ENCODE results near the gene RGS16.

The RGS16 gene

DNA sequence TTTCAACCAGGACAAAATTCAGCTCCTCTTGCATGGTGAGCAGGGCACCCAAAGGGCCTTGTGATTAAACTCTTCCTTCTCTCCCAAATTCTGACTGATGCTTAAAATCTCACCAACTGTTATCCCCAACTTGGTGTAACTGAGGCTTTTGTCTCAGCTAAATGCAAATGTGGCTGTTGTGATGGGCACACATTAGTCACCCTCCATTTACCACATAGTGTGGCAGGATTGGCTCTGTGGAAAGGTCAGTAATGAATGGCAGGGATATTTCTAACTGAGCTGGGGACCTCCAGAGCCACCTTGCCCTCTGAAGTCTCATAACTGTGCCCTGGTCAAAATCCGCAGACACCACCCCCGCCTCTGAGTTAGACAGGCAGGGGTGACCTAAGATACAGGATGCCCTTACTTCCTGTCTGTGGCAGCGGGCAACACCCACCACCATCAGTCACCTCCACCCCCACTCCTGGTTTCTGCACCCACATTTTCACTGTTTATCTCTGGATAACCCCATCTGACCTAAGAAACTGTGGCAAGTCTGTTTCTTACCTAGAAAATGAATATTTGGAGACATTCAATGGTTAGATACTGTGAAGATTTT, 25.4 kb upstream of the RGS16 start:
- DNase-seq (ENCODE audit: low read depth in 2 of 2): peak in 1 of 2 donors; percentile 24

DNA sequence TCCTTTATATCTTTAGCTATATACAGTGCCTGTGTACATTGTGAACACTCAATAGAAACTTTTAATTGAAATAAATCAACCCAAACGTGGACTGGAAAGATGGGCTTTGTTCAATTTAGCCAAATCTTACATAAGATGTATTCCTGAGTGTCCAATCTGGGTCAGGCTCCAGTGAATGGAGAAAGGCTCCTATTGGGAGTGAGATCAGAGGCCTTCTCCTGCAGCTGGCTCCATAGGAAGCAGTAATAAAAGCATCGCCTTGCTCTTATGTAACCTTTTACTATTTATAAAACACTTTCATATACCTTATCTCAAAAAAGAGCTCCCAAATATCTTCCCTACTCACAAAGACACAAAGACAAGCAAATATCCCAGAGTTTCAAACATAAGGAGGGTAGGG, 24.9 kb upstream of the RGS16 start:
- DNase-seq (ENCODE audit: low read depth in 2 of 2): no peak

DNA sequence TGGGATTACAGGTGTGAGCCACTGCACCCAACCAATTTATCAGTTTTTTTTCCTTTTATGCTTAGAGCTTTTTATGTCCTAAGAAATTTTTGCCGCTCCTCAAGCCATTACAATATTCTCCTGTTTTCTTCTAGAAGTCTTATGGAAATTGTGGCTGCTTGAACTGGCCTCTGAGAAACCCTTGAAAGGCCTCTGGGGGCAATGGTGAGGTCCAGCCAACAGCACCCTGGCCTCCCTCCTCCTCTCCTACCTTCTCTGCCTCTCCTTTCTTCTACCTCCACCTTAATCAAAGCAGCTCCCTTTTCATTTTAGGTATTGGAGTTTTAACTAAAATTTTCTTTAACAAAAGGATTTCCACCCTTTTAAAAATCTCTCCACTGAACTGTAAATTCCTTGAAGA, 24.5 kb upstream of the RGS16 start:
- DNase-seq (ENCODE audit: low read depth in 2 of 2): no peak

DNA sequence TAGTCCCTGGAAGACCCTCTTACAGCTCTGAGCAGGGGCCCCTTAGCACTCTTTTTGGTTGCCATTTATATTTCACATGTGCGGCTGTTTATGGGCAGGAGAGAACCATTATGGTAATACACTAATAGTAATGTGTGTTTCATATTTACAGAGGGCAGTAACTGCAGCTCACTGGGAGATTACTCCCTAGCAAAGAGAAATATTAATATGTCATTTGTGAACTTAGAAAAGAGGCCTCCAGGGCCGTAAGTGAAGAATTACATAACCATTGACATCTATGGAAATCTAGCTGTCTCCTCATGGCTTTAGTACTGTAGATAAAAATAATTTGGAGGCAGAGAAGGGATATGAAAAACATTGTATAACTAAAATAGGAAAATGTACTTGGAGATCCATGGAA, 23.4 kb upstream of the RGS16 start:
- DNase-seq (ENCODE audit: low read depth in 2 of 2): no peak

DNA sequence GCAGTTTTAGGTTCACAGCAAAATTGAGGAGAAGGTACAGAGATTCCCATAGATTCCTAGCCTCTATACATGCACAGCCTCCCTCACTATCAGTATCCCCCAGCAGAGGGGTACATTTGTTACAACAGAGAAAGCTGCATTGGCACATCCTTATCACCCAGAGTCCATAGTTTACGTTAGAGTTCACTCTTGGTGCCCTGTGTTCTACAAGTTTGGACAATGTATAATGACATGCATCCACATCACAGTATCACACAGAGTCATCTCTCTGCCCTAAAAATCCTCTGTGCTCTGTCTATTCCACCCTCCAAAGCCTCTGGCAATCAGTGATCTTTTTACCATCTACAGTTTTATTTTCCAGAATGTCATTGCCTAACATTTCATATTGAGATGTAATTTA, 22.3 kb upstream of the RGS16 start:
- DNase-seq (ENCODE audit: low read depth in 2 of 2): no peak

GRCh38 chr1:182625719-182626504, 21.7 kb upstream of the RGS16 start:
- no peak for DNase-seq (ENCODE audit: low read depth in 2 of 2)

- no peak for DNase-seq (ENCODE audit: low read depth in 2 of 2)
These were observed 20.8 kb upstream of the RGS16 start for GRCh38 chr1:182625024-182625423.

- no peak for DNase-seq (ENCODE audit: low read depth in 2 of 2)
These were observed 20.4 kb upstream of the RGS16 start for GRCh38 chr1:182624577-182624976.

DNA sequence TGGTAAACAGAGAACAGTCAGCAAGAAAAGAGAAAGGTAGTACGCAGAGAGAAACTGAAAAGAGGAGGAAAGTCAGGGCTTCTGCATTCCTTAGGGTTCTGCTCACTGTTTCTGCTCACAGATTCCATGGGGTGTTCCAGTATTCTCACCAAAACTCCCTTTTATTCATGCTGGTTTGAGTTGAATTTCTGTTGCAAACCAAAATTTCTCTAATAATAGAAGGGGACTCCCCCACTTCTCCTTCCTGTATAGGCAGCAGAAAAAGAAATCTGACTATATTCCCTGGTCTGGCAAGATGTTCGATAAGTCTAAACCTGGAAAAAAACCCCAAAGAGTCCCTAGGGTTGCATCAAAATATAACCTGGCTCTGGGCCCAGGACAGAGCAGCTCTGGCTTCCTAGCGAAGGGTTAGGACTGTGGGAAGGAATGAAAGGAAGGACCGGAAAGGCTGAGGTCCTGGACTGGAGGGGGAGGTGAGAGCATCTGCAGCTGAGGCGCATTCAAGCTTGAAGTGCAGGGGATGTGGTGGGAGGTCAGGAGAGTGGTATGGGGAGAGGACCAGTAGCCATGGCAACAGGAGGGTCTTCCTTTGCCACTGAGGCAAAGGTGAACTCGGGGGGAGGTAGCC, 18.8 kb upstream of the RGS16 start:
- DNase-seq (ENCODE audit: low read depth in 2 of 2): no peak

GRCh38 chr1:182621906-182622305, 17.7 kb upstream of the RGS16 start:
- DNase-seq (ENCODE audit: low read depth in 2 of 2): no peak

- no peak for DNase-seq (ENCODE audit: low read depth in 2 of 2)
These were observed 16.9 kb upstream of the RGS16 start for GRCh38 chr1:182620924-182621585.

DNA sequence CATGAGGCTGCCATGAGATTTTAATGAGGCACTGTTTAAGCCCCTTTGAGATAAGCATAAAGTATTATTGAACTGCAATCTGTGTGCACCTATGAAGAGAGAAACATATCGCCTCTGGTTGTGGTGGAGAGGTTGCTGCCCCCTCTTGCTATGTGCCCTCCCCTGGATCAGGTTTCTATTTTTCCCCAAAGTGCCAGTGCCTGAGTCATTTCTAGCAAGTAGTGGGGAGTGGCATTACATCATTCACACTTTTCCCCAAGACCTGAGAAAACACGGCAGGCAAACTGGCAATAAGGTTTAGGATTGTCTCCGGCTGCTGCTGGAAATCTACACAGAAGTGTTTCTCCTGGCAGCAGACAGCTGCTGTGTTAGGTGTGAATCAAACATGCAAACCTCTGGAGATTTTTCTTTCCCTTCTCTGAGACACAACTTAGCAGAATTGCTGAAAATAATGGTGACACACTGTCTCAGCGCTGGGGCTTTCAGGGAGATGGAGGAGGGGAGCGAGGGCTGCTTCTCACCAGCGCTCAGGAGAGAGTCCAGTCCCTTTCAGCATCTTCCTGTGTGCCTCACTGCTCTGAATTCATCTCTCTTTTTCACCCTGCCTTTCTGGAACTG, 13.7 kb upstream of the RGS16 start:
- no peak for DNase-seq (ENCODE audit: low read depth in 2 of 2)

DNA sequence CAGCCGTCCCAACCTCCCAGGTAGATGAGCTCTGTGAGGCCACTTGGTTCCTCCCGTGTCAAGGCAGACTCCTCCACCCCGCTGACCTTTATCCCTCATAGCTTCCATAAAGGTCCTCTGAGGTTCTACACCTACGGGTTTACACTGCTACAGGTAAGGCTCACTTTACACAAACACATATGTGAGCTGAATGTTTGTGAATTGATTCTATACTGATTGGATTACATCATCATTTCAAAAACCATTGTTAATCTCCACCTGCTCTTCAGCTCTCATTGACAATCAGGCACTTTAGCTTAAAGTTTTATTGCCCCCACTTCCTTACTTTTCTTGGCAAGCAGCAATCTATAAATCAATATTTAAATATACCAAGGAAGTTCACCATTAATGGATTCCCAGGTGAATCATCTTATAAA, 12.8 kb upstream of the RGS16 start:
- no peak for DNase-seq (ENCODE audit: low read depth in 2 of 2)

DNA sequence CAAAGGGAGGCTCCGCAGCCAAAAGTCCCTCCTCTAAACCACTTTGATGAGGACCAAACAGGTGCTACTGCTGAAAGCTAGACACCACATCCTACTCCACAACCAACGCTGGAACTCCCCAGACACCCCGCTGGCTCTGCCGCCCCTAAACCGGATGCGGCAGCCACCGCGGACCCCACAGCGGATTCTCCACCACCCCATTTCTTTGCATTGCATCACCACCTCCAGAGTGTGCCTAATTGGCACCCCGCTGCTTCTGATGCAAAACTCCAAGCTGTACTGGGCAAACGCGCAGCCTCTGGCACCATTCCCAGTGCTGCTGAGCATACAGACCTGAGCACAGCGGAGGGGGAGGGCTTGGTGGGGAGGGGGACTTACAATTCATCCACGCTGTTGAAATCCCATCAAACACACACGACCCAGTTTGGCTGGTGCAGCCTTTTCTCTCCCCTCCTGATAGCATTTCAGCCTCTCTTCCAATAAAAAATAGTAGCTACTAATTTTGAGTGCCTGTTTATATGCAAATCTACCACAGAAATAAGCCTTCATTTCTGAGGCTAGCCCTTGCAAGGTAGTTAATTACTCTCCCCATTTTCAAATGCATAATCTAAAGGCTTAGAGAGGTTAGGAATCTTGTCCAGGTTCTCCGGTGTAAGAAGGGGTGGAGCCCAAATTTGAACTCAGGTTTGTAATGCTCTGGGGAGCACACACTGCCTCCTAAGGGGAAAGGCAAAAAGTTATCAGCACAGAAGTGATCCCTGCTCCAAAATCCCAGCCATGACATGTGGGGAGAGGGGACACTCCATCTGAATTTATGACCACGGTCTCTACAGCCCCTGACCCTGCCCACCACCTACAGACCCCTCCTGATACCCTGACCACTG, 12.2 kb upstream of the RGS16 start:
- peak; percentile 57 to 63 for DNase-seq (ENCODE audit: low read depth in 2 of 2)

DNA sequence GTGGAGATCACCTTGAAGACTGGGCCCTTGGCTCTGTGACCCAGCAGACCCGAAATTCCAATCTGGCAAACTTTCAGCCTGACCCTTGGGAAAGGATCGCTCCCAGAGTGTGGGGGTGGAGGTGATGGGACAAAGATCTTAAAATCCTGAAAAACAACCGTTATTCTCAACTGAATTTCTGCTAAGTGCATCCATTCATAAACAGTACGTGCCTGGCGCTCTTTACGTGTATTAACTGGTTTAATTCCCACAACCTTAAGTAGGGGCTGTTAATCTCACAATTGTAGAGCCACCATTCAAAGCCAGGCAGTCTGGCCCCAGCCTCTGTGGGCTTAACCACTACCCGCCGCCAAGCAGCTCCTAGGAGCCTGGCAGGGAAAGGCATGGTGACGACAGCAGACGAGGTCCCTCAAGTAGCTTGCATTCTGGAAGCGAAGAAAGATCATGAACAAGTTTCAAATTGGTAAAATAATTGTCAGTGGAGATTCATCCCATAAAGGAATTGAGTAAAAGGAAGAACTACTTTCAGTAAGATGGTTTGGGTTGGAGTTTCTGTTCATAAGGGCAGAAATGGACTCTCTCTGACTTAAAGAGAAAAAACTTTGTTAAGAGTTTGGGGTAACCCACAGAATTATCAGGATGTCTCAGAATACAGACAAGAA, 11.4 kb upstream of the RGS16 start:
- no peak for DNase-seq (ENCODE audit: low read depth in 2 of 2)

GRCh38 chr1:182614796-182615454, 10.7 kb upstream of the RGS16 start:
- peak in 1 of 2 donors; percentile 14 for DNase-seq (ENCODE audit: low read depth in 2 of 2)

DNA sequence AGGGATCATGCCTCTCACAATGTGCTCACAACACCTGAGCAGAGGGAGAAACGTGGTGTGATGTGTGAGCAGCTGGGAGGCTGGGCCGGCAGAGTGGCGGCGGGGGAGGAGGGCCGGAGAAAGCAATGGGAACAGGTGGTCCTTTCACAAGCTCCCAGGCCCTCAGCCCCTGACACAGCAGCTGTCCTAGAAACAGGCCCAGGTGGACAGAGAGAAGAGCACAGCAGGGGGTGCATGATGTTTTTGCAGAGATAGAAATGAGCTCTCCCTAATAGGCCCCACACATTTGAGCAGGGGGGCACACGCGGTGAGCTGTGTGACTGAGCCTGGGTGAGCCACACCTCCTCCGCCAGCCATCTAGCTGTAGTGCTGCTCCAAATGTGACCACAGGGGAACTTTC, 7.6 kb upstream of the RGS16 start:
- no peak for DNase-seq (ENCODE audit: low read depth in 2 of 2)

DNA sequence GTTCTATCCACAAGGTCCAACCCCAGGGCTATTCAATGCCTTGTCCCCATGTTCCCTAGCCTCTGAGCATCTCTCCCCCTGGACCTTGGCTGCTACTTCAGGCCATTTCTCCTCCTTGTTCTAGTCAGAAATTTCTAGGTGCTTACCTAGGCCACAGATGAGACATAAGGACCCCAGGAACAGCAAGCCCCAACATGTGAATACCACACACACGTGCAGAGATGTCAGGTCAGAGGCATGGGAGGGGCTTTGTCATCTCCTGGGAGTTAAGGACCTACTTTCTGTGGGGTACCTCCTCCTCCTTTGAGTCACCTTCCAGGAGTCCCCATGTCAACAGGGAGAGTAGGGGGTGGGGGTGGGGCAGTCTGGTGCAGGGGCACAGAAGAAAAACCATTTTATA, 7.1 kb upstream of the RGS16 start:
- no peak for DNase-seq (ENCODE audit: low read depth in 2 of 2)

GRCh38 chr1:182610606-182611194, 6.5 kb upstream of the RGS16 start:
- no peak for DNase-seq (ENCODE audit: low read depth in 2 of 2)

Measured in stimulated activated CD8-positive, alpha-beta memory T cell treated with anti-CD3 and anti-CD28 coated beads, Interleukin-7, amount 100 ng/mL, for 1 hour (primary cell).